Right lobe of liver (tissue), 6 donors: ENCODE data around the gene RAB1A. TPM values are rescaled to one million over a fixed set of nuclear protein-coding genes. Genes with fewer than 3 reads are reported as not detected.

Experiments
- ATAC-seq, 4 donors: fragments of 200-7000 bp; cut with Tn5 transposase; one replicate each; pipeline ENCODE4 v1.9.1; 2020; ENCODE audit warnings: mild to moderate bottlenecking in 4 of 4, moderate library complexity in 4 of 4
- DNase-seq, 3 donors: peaks; one replicate each; pipeline ENCODE4 v3.0.0-alpha.2; 2020
- H3K27ac ChIP-seq, 3 donors: fragments of 200-600 bp; one replicate each; pipeline ENCODE4 v1.8.0; 2022
- H3K27me3 ChIP-seq, 2 donors: fragments of 200-600 bp; one replicate each; pipeline ENCODE4 v1.8.0; 2022
- H3K36me3 ChIP-seq, 4 donors: fragments of 200-600 bp; sonication (generic) in 1 of 4; one replicate each; pipeline versions ENCODE4 v1.5.1 to v1.8.0; 2017 to 2022; ENCODE audit warnings: control low read depth in 1 of 4
- H3K4me1 ChIP-seq, 4 donors: fragments of 200-600 bp; sonication (generic) in 1 of 4; one replicate each; pipeline versions ENCODE4 v1.5.1 to v1.8.0; 2017 to 2022; ENCODE audit warnings: control low read depth in 1 of 4
- H3K4me3 ChIP-seq, 3 donors: fragments of 200-600 bp; one replicate each; pipeline ENCODE4 v1.8.0; 2022
- H3K9me3 ChIP-seq, 4 donors: fragments of 200-600 bp; sonication (generic) in 1 of 4; one replicate each; pipeline versions ENCODE4 v1.5.1 to v1.8.0; 2017 to 2022; ENCODE audit warnings: control low read depth in 1 of 4
- CTCF ChIP-seq, 4 donors: fragments of 200-600 bp in 3 of 4; fragments of 450-650 bp in 1 of 4; IDR thresholded peaks; one replicate each; pipeline versions ENCODE4 v1.5.1 to v1.8.0; 2016 to 2022; ENCODE audit warnings: antibody characterized with exemption in 4 of 4, mild to moderate bottlenecking in 2 of 4
- POLR2A ChIP-seq: fragments of 450-650 bp; IDR thresholded peaks from one replicate; pipeline ENCODE4 v1.6.1; 2017; ENCODE audit warnings: antibody characterized with exemption, mild to moderate bottlenecking
- WGBS: methylation state at CpG from one replicate; pipeline ENCODE4 v1.1.6; 2018; ENCODE audit warnings: low coverage, low lambda C conversion rate; ENCODE audit not compliant: insufficient coverage; ENCODE audit errors: missing lambda C conversion rate; 5-methylcytosine and 5-hydroxymethylcytosine counted together
- intact Hi-C, 2 donors: fragments of 100-400 bp; cut with DNase I; formaldehyde crosslinking; loops; one replicate each; pipeline versions ENCODE4 v1.11.2 to v1.14.1; 2022
- total RNA-seq, 6 experiments: library from RNA; depleted of rRNA in 2 of 6; stranded (reverse); fragments of >200 nt in 2 of 6; fragmentation: NEBNext Ultra II Directional in 3 of 6; extraction: Animal tissue kit (Norgen Biotek cat#: 25700) in 3 of 6; gene quantifications; one replicate each; pipeline versions ENCODE4 v1.1.0 to v1.2.4, GENCODE V29; 2016 to 2023
- donor health status: DM: no; HTN: yes; CAD: no.
- donor health status: DM: no; HTN: no; CAD: no.
- donor health status: DM: no; HTN: no; CAD: no.
- donor health status: DM: no; HTN: yes; CAD: no.
- donor health status: DM: no; HTN: yes; CAD: no.

The RAB1A gene
- total RNA-seq, 6 experiments from 2014 or later, result 65.0 to 119 (median 81.3) TPM

- 14% methylated on average over 27 of the region's 42 CpGs for WGBS
- peak overlapping the region; percentile 74 to 88 (median 78) for H3K4me3 ChIP-seq
- intact Hi-C loops, result no loop called here
- peak overlapping the region; percentile 34 to 49 (median 42) for H3K27ac ChIP-seq
- peaks cover 0 to 14% (median 4%) of the 10 kb centered on the region in 4 donors for H3K4me1 ChIP-seq
- no peaks in the 10 kb centered on the region for H3K27me3 ChIP-seq
- no peaks in the 10 kb centered on the region for H3K36me3 ChIP-seq
- no peak for TF ChIP-seq POLR2A
- no peak for TF ChIP-seq CTCF (IDR thresholded peaks at IDR 0.05)
- peak in 1 of 3 donors; percentile 77 for DNase-seq
- no peaks in the 10 kb centered on the region for H3K9me3 ChIP-seq
- peak; percentile 44 to 56 (median 48) for ATAC-seq
Observed at GRCh38 chr2:65055422-65056214, 74.3 kb downstream of the RAB1A start.

GRCh38 chr2:65054749-65055421 lies 75.0 kb downstream of the RAB1A start:
- Histone ChIP-seq H3K9me3 (no peaks in the 10 kb centered on the region), H3K4me3 (no peak overlapping the region), H3K27ac (no peak overlapping the region), H3K4me1 (peaks cover 0 to 14% (median 4%) of the 10 kb centered on the region in 4 donors), H3K36me3 (no peaks in the 10 kb centered on the region), H3K27me3 (no peaks in the 10 kb centered on the region)
- intact Hi-C loops, result no loop called here
- WGBS, result 76% methylated on average over 3 of the region's 4 CpGs
- ATAC-seq (no peak), DNase-seq (no peak)
- TF ChIP-seq POLR2A (no peak), CTCF (IDR thresholded peaks at IDR 0.05) (no peak)

- intact Hi-C loops, result no loop called here
- TF ChIP-seq CTCF (IDR thresholded peaks at IDR 0.05) (no peak), POLR2A (no peak)
- WGBS, result 33% methylated on average over 1 of the region's 1 CpG
- DNase-seq (no peak), ATAC-seq (no peak)
- H3K4me1 ChIP-seq, result peaks cover 0 to 14% (median 4%) of the 10 kb centered on the region in 4 donors
- H3K27ac ChIP-seq, result no peak overlapping the region
- H3K9me3 ChIP-seq, result no peaks in the 10 kb centered on the region
- no peaks in the 10 kb centered on the region for H3K36me3 ChIP-seq
- H3K27me3 ChIP-seq, result no peaks in the 10 kb centered on the region
- H3K4me3 ChIP-seq, result no peak overlapping the region
Observed at GRCh38 chr2:65053199-65053598, 76.7 kb downstream of the RAB1A start.

GRCh38 chr2:65050931-65051330 lies 79.0 kb downstream of the RAB1A start:
- no peak overlapping the region for H3K4me3 ChIP-seq
- no peaks in the 10 kb centered on the region for H3K36me3 ChIP-seq
- intact Hi-C loops, result no loop called here
- H3K27me3 ChIP-seq, result no peaks in the 10 kb centered on the region
- no peak overlapping the region for H3K27ac ChIP-seq
- peaks cover 0 to 4% (median 0%) of the 10 kb centered on the region in 4 donors for H3K4me1 ChIP-seq
- DNase-seq, result no peak
- no peak for TF ChIP-seq CTCF (IDR thresholded peaks at IDR 0.05)
- WGBS, result 87% methylated on average over 3 of the region's 3 CpGs
- no peaks in the 10 kb centered on the region for H3K9me3 ChIP-seq
- no peak for ATAC-seq
